OCI-LY7 (cell line): ENCODE data around the gene C2orf49.

Experiments used
- EZH2phosphoT487 ChIP-seq: fragments of 200-600 bp; sonication (generic); IDR thresholded peaks from 2 replicates; pipeline ENCODE4 v1.6.1; 2018; ENCODE audit warnings: low read depth, borderline replicate concordance, mild to moderate bottlenecking, mixed run types, antibody characterized with exemption, low read length, moderate library complexity, mixed read lengths
- TF ChIP-seq, protein P1 (sequence below): fragments of 200-600 bp; sonication (generic); conservative IDR thresholded peaks from 2 replicates; pipeline ENCODE4 v1.5.1; 2014; ENCODE audit warnings: mild to moderate bottlenecking, antibody characterized with exemption, low read length, moderate library complexity, mixed read lengths

DNA sequence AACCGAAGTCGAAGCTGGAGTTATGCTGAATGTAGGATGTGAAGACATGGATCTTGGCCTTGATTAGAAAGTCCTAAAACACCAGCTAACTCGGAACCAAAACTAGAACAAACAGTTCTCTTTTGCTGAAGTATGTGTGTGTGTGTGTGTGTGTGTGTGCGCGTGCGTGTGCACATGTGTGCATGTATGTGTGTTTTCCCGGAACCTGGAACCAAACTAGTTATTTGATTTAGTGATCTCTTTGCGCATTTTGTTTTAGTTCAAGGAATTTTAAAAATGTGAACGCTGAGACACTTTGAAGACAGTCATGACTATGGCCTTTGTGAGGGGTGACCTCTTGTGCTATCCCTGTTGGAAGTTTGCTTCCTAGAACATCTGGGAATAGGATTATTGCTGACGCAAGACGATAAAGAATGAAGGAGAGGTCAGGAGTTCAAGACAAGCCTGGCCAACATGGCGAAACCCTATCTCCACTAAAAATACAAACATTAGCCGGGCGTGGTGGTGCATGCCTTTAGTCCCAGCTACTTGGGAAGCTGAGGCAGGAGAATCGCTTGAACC lies 37.7 kb downstream of the C2orf49 start:
- TF ChIP-seq, protein P1, sequence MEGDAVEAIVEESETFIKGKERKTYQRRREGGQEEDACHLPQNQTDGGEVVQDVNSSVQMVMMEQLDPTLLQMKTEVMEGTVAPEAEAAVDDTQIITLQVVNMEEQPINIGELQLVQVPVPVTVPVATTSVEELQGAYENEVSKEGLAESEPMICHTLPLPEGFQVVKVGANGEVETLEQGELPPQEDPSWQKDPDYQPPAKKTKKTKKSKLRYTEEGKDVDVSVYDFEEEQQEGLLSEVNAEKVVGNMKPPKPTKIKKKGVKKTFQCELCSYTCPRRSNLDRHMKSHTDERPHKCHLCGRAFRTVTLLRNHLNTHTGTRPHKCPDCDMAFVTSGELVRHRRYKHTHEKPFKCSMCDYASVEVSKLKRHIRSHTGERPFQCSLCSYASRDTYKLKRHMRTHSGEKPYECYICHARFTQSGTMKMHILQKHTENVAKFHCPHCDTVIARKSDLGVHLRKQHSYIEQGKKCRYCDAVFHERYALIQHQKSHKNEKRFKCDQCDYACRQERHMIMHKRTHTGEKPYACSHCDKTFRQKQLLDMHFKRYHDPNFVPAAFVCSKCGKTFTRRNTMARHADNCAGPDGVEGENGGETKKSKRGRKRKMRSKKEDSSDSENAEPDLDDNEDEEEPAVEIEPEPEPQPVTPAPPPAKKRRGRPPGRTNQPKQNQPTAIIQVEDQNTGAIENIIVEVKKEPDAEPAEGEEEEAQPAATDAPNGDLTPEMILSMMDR = no peak
- no peak for TF ChIP-seq EZH2phosphoT487
